IMR-90 (cell line): ENCODE results near the gene LRRC36. TPM values are rescaled to one million over a fixed set of nuclear protein-coding genes. Genes with fewer than 3 reads are reported as not detected.

Experiments used
- microRNA-seq, 2 experiments: library from miRNA; stranded (forward) in 1 of 2; unstranded in 1 of 2; fragments of 10-50 nt in 1 of 2; fragments of <30 nt in 1 of 2; gene quantifications in 1 of 2; microRNA quantifications in 1 of 2; one replicate each; pipeline versions ENCODE3 to v1.1.0; 2013 to 2020; ENCODE audit not compliant: insufficient read depth in 1 of 2, insufficient read length in 1 of 2, unreplicated experiment in 1 of 2
- polyA plus RNA-seq, 3 experiments: library from polyadenylated mRNA; depleted of rRNA; stranded (reverse); fragments of >200 nt; gene quantifications; 2 replicates each; pipeline ENCODE4 v1.2.3, GENCODE V29; 2012; ENCODE audit warnings: low replicate concordance in 1 of 3
- small RNA-seq, 5 experiments: library from RNA; depleted of rRNA; stranded (forward); fragments of <200 nt; gene quantifications; one replicate each; pipeline ENCODE3, GENCODE V24; 2012
- total RNA-seq: library from RNA; depleted of rRNA; stranded (reverse); fragments of >200 nt; gene quantifications from 2 replicates; pipeline ENCODE4 v1.2.3, GENCODE V29; 2012; rRNA removed

Gene LRRC36
- total and polyA plus RNA-seq, 2 of the 4 experiments (the other 2 are of a cell fraction): 0.18 to 0.29 TPM

Small RNA genes within 50 kb of the gene (microRNA-seq; reads per million reads assigned to microRNA genes)
- gene RNU1-123P (ENCODE audit: insufficient read depth, insufficient read length): not detected

Small RNA genes within 50 kb of the gene (small RNA-seq; reads per million reads assigned to genes)
- 0 reads per million in 5 experiments for gene RNU1-123P

Other genes with a start within 250 kb of the LRRC36 start
- gene PHAF1, start 216.9 kb upstream of the LRRC36 start, total RNA-seq: 13.1 and 14.0 TPM in 2 replicates
- gene PHAF1, start 216.9 kb upstream of the LRRC36 start, polyA plus RNA-seq (2012; rRNA removed): 19.8 and 22.5 TPM in 2 replicates
- 5.0 and 5.3 TPM in 2 replicates for gene B3GNT9, start 175.8 kb upstream of the LRRC36 start, total RNA-seq
- gene B3GNT9, start 175.8 kb upstream of the LRRC36 start, polyA plus RNA-seq (2012; rRNA removed): 12.0 and 13.3 TPM in 2 replicates
- 8.1 and 8.6 TPM in 2 replicates for gene TRADD, start 166.9 kb upstream of the LRRC36 start, total RNA-seq
- gene TRADD, start 166.9 kb upstream of the LRRC36 start, polyA plus RNA-seq (2012; rRNA removed): 14.6 and 18.6 TPM in 2 replicates
- 1.9 and 2.3 TPM in 2 replicates for gene FBXL8, start 166.9 kb upstream of the LRRC36 start, total RNA-seq
- gene FBXL8, start 166.9 kb upstream of the LRRC36 start, polyA plus RNA-seq (2012; rRNA removed): 12.5 and 14.5 TPM in 2 replicates
- gene HSF4, start 162.1 kb upstream of the LRRC36 start, total RNA-seq: 0.54 and 0.83 TPM in 2 replicates
- gene HSF4, start 162.1 kb upstream of the LRRC36 start, polyA plus RNA-seq (2012; rRNA removed): 6.7 and 7.5 TPM in 2 replicates
- 5.0 and 6.1 TPM in 2 replicates for gene NOL3, start 156.3 kb upstream of the LRRC36 start, total RNA-seq
- gene NOL3, start 156.3 kb upstream of the LRRC36 start, polyA plus RNA-seq (2012; rRNA removed): 16.9 and 17.2 TPM in 2 replicates
- 7.5 and 8.2 TPM in 2 replicates for gene MATCAP1, start 142.9 kb upstream of the LRRC36 start, total RNA-seq
- 43.9 and 47.3 TPM in 2 replicates for gene MATCAP1, start 142.9 kb upstream of the LRRC36 start, polyA plus RNA-seq (2012; rRNA removed)
- not detected in 2 replicates for gene EXOC3L1, start 136.7 kb upstream of the LRRC36 start, total RNA-seq
- 0.09 TPM in 1 of 2 replicates, not detected in the other for gene EXOC3L1, start 136.7 kb upstream of the LRRC36 start, polyA plus RNA-seq (2012; rRNA removed)
- gene E2F4, start 134.7 kb upstream of the LRRC36 start, total RNA-seq: 57.5 and 63.4 TPM in 2 replicates
- gene E2F4, start 134.7 kb upstream of the LRRC36 start, polyA plus RNA-seq (2012; rRNA removed): 103 and 106 TPM in 2 replicates
- 0.28 and 0.36 TPM in 2 replicates for gene ELMO3, start 127.7 kb upstream of the LRRC36 start, total RNA-seq
- 1.6 and 1.9 TPM in 2 replicates for gene ELMO3, start 127.7 kb upstream of the LRRC36 start, polyA plus RNA-seq (2012; rRNA removed)
- gene TMEM208, start 99.7 kb upstream of the LRRC36 start, total RNA-seq: 41.7 and 65.6 TPM in 2 replicates
- 66.5 and 68.8 TPM in 2 replicates for gene TMEM208, start 99.7 kb upstream of the LRRC36 start, polyA plus RNA-seq (2012; rRNA removed)
- gene FHOD1, start 79.3 kb upstream of the LRRC36 start, total RNA-seq: 13.1 and 13.8 TPM in 2 replicates
- 64.0 and 71.4 TPM in 2 replicates for gene FHOD1, start 79.3 kb upstream of the LRRC36 start, polyA plus RNA-seq (2012; rRNA removed)
- 1.8 and 2.5 TPM in 2 replicates for gene SLC9A5, start 77.8 kb upstream of the LRRC36 start, total RNA-seq
- 5.4 and 5.7 TPM in 2 replicates for gene SLC9A5, start 77.8 kb upstream of the LRRC36 start, polyA plus RNA-seq (2012; rRNA removed)
- gene PLEKHG4, start 47.3 kb upstream of the LRRC36 start, total RNA-seq: 8.3 and 14.0 TPM in 2 replicates
- gene PLEKHG4, start 47.3 kb upstream of the LRRC36 start, polyA plus RNA-seq (2012; rRNA removed): 50.7 and 56.8 TPM in 2 replicates
- under 0.01 TPM in 1 of 2 replicates, not detected in the other for gene KCTD19, start 74 bp upstream of the LRRC36 start, total RNA-seq
- gene KCTD19, start 74 bp upstream of the LRRC36 start, polyA plus RNA-seq (2012; rRNA removed): 0.07 and 0.36 TPM in 2 replicates
- gene TPPP3, start 66.7 kb downstream of the LRRC36 start, total RNA-seq: 0.54 and 0.56 TPM in 2 replicates
- 2.2 and 2.4 TPM in 2 replicates for gene TPPP3, start 66.7 kb downstream of the LRRC36 start, polyA plus RNA-seq (2012; rRNA removed)
- gene ZDHHC1, start 89.7 kb downstream of the LRRC36 start, total RNA-seq: 1.7 and 2.0 TPM in 2 replicates
- 5.9 and 6.1 TPM in 2 replicates for gene ZDHHC1, start 89.7 kb downstream of the LRRC36 start, polyA plus RNA-seq (2012; rRNA removed)
- gene HSD11B2, start 104.3 kb downstream of the LRRC36 start, total RNA-seq: not detected in 2 replicates
- 0.26 and 0.27 TPM in 2 replicates for gene HSD11B2, start 104.3 kb downstream of the LRRC36 start, polyA plus RNA-seq (2012; rRNA removed)
- 112 and 128 TPM in 2 replicates for gene ATP6V0D1, start 154.3 kb downstream of the LRRC36 start, total RNA-seq
- gene ATP6V0D1, start 154.3 kb downstream of the LRRC36 start, polyA plus RNA-seq (2012; rRNA removed): 123 and 124 TPM in 2 replicates
- not detected in 2 replicates for gene AGRP, start 156.7 kb downstream of the LRRC36 start, total RNA-seq
- gene AGRP, start 156.7 kb downstream of the LRRC36 start, polyA plus RNA-seq (2012; rRNA removed): not detected in 2 replicates
- 9.5 and 15.8 TPM in 2 replicates for gene RIPOR1, start 202.0 kb downstream of the LRRC36 start, total RNA-seq
- 33.0 and 41.3 TPM in 2 replicates for gene RIPOR1, start 202.0 kb downstream of the LRRC36 start, polyA plus RNA-seq (2012; rRNA removed)
- gene CTCF, start 235.7 kb downstream of the LRRC36 start, total RNA-seq: 22.8 and 26.4 TPM in 2 replicates
- 16.1 and 16.7 TPM in 2 replicates for gene CTCF, start 235.7 kb downstream of the LRRC36 start, polyA plus RNA-seq (2012; rRNA removed)